AG04450 (cell line): ENCODE results near the gene PRC1. TPM values are rescaled to one million over a fixed set of nuclear protein-coding genes. Genes with fewer than 3 reads are reported as not detected.
"Not testable (repeated sequence)": the region's sequence is repeated elsewhere in the genome, so short reads cannot be mapped to it uniquely, and the experiment has no call there.

Experiments used
- CTCF ChIA-PET: fragments of 300-600, 350-600 bp; formaldehyde crosslinking; extraction: SDS; loops from one replicate; lab custom pipeline; 2022; ENCODE audit warnings: antibody characterized with exemption, inconsistent platforms; lab: Charles Lee
- POLR2A ChIA-PET: fragments of 350-600 bp; formaldehyde crosslinking; extraction: SDS; loops from one replicate; lab custom pipeline; 2021; ENCODE audit warnings: antibody characterized with exemption, inconsistent platforms; lab: Yijun Ruan, JAX
- DNase-seq: peaks from one replicate; pipeline ENCODE4 v3.0.0-alpha.2; 2011; ENCODE audit warnings: low read depth, low spot score
- H3K27ac ChIP-seq: one replicate; pipeline ENCODE4 v1.5.1; 2012; ENCODE audit warnings: low read depth, low read length, control low read depth
- H3K27me3 ChIP-seq: one replicate; pipeline ENCODE4 v1.6.0; 2012; ENCODE audit warnings: low read length; ENCODE audit not compliant: control insufficient read depth, insufficient read depth
- H3K4me3 ChIP-seq: 2 replicates; pipeline ENCODE4 v1.5.1; 2011; ENCODE audit warnings: mild to moderate bottlenecking, low read depth, low read length, control low read depth
- H3K9me3 ChIP-seq: 2 replicates; pipeline ENCODE4 v1.5.1; 2012; ENCODE audit warnings: low read length; ENCODE audit not compliant: control insufficient read depth, insufficient read depth
- CTCF ChIP-seq: IDR thresholded peaks from 2 replicates; pipeline ENCODE4 v1.5.1; 2011; ENCODE audit warnings: low read depth, low read length, control low read depth, inconsistent platforms
- polyA plus RNA-seq: library from polyadenylated mRNA; depleted of rRNA; stranded (reverse); fragments of >200 nt; gene quantifications from 2 replicates; pipeline ENCODE4 v1.2.3, GENCODE V29; 2011

PRC1 gene
- polyA plus RNA-seq, 1 experiment = 77.5 TPM

- TF ChIP-seq CTCF = no peak
- no peaks in the 10 kb centered on the region; the same call in 1 of the 2 replicates for H3K9me3 ChIP-seq
- peak within 1 kb of the TSS; percentile 99 for H3K4me3 ChIP-seq
- peak within 1 kb of the TSS; percentile 21 for H3K27ac ChIP-seq
- no peaks in the 10 kb centered on the region for H3K27me3 ChIP-seq
- CTCF ChIA-PET = interaction anchor here (0.9 to 1.4 kb wide), 3 partner anchors 28 to 250 kb away, joined by 4 to 5 read pairs (median 5); no protein-coding TSS in a partner anchor
- DNase-seq = peak; percentile 36
- POLR2A ChIA-PET = no interaction called here
Observed at GRCh38 chr15:91022075-91022831, 27.9 kb upstream of the PRC1 start, which contains the start of gene VPS33B. Gene VPS33B (minus strand): TSS chr15:91022594. CDS start chr15:91022249, 345 bp downstream.

GRCh38 chr15:91021516-91022074, 27.3 kb upstream of the PRC1 start:
- TF ChIP-seq CTCF = no peak
- H3K27me3 ChIP-seq = no peaks in the 10 kb centered on the region
- H3K27ac ChIP-seq = no peak overlapping the region
- H3K9me3 ChIP-seq = no peaks in the 10 kb centered on the region; the same call in 1 of the 2 replicates
- peak overlapping the region; percentile 99 for H3K4me3 ChIP-seq
- DNase-seq = no peak
- ChIA-PET POLR2A (no interaction called here), CTCF (interaction anchor here (0.9 to 1.4 kb wide), 3 partner anchors 28 to 250 kb away, joined by 4 to 5 read pairs (median 5); no protein-coding TSS in a partner anchor)

- POLR2A ChIA-PET = no interaction called here
- no peak for DNase-seq
- no peaks in the 10 kb centered on the region; the same call in 1 of the 2 replicates for H3K9me3 ChIP-seq
- no peak overlapping the region for H3K4me3 ChIP-seq
- H3K27ac ChIP-seq = no peak overlapping the region
- H3K27me3 ChIP-seq = no peaks in the 10 kb centered on the region
- CTCF ChIA-PET = no interaction called here
- TF ChIP-seq CTCF = no peak
Observed at GRCh38 chr15:91018158-91018557, 23.8 kb upstream of the PRC1 start.

- H3K27ac ChIP-seq = no peak overlapping the region
- ChIA-PET CTCF (no interaction called here), POLR2A (no interaction called here)
- no peak overlapping the region for H3K4me3 ChIP-seq
- no peaks in the 10 kb centered on the region for H3K27me3 ChIP-seq
- TF ChIP-seq CTCF = no peak
- H3K9me3 ChIP-seq = no peaks in the 10 kb centered on the region; the same call in 1 of the 2 replicates
- no peak for DNase-seq
Observed at GRCh38 chr15:91017716-91018115, 23.4 kb upstream of the PRC1 start.

GRCh38 chr15:91013701-91014100, 19.4 kb upstream of the PRC1 start:
- H3K9me3 ChIP-seq, H3K4me3 ChIP-seq, POLR2A ChIA-PET, H3K27me3 ChIP-seq, DNase-seq, H3K27ac ChIP-seq: not testable (repeated sequence)
- CTCF ChIA-PET = interaction anchor here (0.7 kb wide), 1 partner anchor 229 kb away, joined by 9 read pairs; no protein-coding TSS in a partner anchor
